ENCODE data around the gene TUBB2B.
"Not testable (repeated sequence)": the region's sequence is repeated elsewhere in the genome, so short reads cannot be mapped to it uniquely, and the experiment has no call there.

The TUBB2B gene

DNA sequence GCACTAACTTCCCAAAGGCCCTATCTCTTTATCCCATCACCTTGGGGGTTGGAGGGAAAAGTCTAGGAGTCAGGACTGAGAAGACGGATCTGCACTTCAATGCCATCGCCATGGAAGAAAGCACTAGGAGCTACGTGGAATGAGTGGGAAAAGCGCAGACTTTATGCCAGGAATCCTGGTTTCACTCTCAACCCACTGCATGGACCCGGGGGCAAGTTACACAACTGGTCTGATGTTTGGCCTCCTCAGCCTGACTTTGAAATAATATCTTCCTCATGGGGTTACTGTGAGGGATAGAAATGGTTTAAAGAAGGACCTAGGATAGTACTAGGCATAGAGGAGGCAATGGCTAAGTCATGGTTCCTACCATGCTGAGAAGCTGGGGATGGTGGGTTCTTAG lies 17.8 kb upstream of the TUBB2B start:
- ChIA-PET CTCF (no interaction called here), POLR2A (interaction anchor here (1.4 to 7.3 kb wide), 3 partner anchors 14 to 17 kb away, joined by 4 to 53 read pairs (median 6); partner anchors contain the start of gene TUBB2B)
- DNase-seq (ENCODE audit: extremely low spot score) = no peak
- no peak for TF ChIP-seq SUZ12 (IDR thresholded peaks at IDR 0.05)
- TF ChIP-seq HDGF (IDR thresholded peaks at IDR 0.05; ENCODE audit: borderline replicate concordance) = no peak
- no peak for TF ChIP-seq LEF1 (IDR thresholded peaks at IDR 0.05; ENCODE audit: borderline replicate concordance)
- TF ChIP-seq CTBP1 (IDR thresholded peaks at IDR 0.05; ENCODE audit: borderline replicate concordance) = no peak
- TF ChIP-seq, protein P1, sequence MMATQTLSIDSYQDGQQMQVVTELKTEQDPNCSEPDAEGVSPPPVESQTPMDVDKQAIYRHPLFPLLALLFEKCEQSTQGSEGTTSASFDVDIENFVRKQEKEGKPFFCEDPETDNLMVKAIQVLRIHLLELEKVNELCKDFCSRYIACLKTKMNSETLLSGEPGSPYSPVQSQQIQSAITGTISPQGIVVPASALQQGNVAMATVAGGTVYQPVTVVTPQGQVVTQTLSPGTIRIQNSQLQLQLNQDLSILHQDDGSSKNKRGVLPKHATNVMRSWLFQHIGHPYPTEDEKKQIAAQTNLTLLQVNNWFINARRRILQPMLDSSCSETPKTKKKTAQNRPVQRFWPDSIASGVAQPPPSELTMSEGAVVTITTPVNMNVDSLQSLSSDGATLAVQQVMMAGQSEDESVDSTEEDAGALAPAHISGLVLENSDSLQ (IDR thresholded peaks at IDR 0.05) = no peak
- TF ChIP-seq NFRKB (IDR thresholded peaks at IDR 0.05) = no peak
- TF ChIP-seq BHLHE40 (IDR thresholded peaks at IDR 0.05; ENCODE audit: borderline replicate concordance) = no peak
- no peak for TF ChIP-seq ELF4 (IDR thresholded peaks at IDR 0.05)
- TF ChIP-seq SP1 (IDR thresholded peaks at IDR 0.05) = no peak
- TF ChIP-seq FOXM1 (IDR thresholded peaks at IDR 0.05; ENCODE audit: borderline replicate concordance) = no peak
- TF ChIP-seq L3MBTL2 (conservative IDR thresholded peaks at IDR 0.05) = no peak
- no peak for TF ChIP-seq TARDBP (IDR thresholded peaks at IDR 0.05)
- no peak for TF ChIP-seq FOXK2 (IDR thresholded peaks at IDR 0.05)
- no peak for TF ChIP-seq FOXA1 (IDR thresholded peaks at IDR 0.05)

DNA sequence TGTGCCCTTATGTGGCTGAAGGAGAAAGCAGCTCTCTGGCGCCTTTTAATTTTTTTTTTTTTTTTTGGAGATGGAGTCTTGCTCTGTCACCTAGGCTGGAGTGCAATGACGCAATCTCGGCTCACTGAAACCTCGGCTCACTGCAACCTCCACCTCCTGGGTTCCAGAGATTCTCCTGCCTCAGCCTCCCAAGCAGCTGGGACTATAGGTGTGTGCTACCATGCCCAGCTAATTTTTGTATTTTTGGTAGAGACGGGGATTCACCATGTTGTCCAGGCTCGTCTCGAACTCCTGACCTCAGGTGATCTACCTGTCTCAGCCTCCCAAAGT lies 17.3 kb upstream of the TUBB2B start:
- DNase-seq (ENCODE audit: extremely low spot score); CTCF ChIA-PET: not testable (repeated sequence)
- POLR2A ChIA-PET = interaction anchor here (1.4 to 1.7 kb wide), 2 partner anchors 13 to 15 kb away, joined by 4 to 6 read pairs; no protein-coding TSS in a partner anchor

DNA sequence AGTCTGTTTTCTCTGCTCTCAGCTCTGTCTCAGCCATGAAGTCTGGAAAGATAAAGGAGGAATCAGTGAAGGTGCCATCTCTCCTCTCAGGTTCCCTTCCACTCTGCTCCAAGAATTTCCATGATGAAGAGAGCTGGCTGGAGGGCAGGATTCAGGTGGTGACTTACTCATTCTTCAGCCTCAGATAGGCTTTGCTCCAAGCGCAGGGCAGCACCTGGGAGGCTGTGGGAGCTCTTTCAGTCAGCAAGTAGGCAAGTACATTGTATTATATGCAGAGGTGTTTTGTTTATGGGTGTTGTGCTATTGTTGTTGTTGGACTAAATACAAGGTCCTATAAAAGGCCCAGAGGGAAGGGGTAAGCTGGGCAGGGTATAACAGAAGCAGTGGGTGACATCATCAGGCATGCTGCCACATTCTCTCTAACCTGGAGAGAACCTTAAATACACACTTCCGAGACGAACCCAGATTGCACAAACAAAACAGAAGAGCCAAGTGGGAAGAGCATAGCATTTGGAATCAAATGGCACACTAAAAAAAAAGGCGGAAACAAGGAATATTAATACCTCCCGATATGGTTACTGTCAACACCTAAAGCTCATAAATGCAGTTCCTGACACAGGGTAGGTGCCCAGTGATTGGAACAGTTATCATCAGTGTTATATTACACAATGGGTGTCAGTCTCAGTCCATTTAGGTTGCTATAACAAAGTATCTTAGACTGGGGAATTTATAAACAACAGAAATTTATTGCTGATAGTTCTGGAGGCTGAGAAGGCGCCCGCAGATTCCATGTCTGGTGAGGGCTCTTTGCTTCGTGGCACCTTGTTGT lies 16.8 kb upstream of the TUBB2B start:
- no peak for DNase-seq (ENCODE audit: extremely low spot score)
- ChIA-PET POLR2A (interaction anchor here (1.4 to 1.7 kb wide), 2 partner anchors 13 to 15 kb away, joined by 4 to 6 read pairs; no protein-coding TSS in a partner anchor), CTCF (interaction anchor here (2.1 kb wide), 1 partner anchor 8 kb away, joined by 6 read pairs; no protein-coding TSS in a partner anchor)
- no peak for TF ChIP-seq ARNT (IDR thresholded peaks at IDR 0.05)
- no peak for TF ChIP-seq BHLHE40 (IDR thresholded peaks at IDR 0.05; ENCODE audit: borderline replicate concordance)
- TF ChIP-seq FOXA1 (IDR thresholded peaks at IDR 0.05) = no peak
- TF ChIP-seq, protein P1 (IDR thresholded peaks at IDR 0.05) = no peak
- no peak for TF ChIP-seq CTBP1 (IDR thresholded peaks at IDR 0.05; ENCODE audit: borderline replicate concordance)
- no peak for TF ChIP-seq LEF1 (IDR thresholded peaks at IDR 0.05; ENCODE audit: borderline replicate concordance)
- no peak for TF ChIP-seq FOXM1 (IDR thresholded peaks at IDR 0.05; ENCODE audit: borderline replicate concordance)
- no peak for TF ChIP-seq NFRKB (IDR thresholded peaks at IDR 0.05)
- TF ChIP-seq ELF4 (IDR thresholded peaks at IDR 0.05) = no peak
- TF ChIP-seq L3MBTL2 (conservative IDR thresholded peaks at IDR 0.05) = no peak
- no peak for TF ChIP-seq FOXK2 (IDR thresholded peaks at IDR 0.05)
- TF ChIP-seq SP1 (IDR thresholded peaks at IDR 0.05) = no peak
- TF ChIP-seq HDGF (IDR thresholded peaks at IDR 0.05; ENCODE audit: borderline replicate concordance) = no peak
- no peak for TF ChIP-seq ZNF384 (IDR thresholded peaks at IDR 0.05)
- TF ChIP-seq SUZ12 (IDR thresholded peaks at IDR 0.05) = no peak
- TF ChIP-seq TARDBP (IDR thresholded peaks at IDR 0.05) = no peak

DNA sequence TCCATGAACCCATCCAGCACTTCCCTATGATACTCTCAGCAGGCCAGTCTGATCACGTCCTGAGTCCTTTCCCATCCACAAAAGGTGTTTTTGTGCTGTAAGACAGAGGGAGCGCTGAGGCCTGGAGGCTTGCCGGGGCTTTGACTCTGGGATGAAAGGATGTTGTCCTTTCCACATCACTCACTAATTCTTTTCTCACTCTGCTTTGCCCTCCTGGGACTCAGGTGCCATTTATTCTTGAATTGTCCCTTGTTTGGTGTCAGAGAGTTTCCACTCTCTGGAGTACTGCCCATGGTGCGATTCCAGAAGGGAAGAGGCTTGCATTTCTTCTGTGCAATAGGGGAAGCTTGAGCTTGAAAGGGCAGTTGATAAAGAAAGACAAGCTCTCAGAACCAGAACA lies 15.3 kb upstream of the TUBB2B start:
- TF ChIP-seq FOXK2 (IDR thresholded peaks at IDR 0.05) (no peak), BHLHE40 (IDR thresholded peaks at IDR 0.05; ENCODE audit: borderline replicate concordance) (no peak), CTBP1 (IDR thresholded peaks at IDR 0.05; ENCODE audit: borderline replicate concordance) (no peak), HDGF (IDR thresholded peaks at IDR 0.05; ENCODE audit: borderline replicate concordance) (no peak), ZNF384 (IDR thresholded peaks at IDR 0.05) (no peak), SP1 (IDR thresholded peaks at IDR 0.05) (no peak), TARDBP (IDR thresholded peaks at IDR 0.05) (no peak), L3MBTL2 (conservative IDR thresholded peaks at IDR 0.05) (no peak), ELF4 (IDR thresholded peaks at IDR 0.05) (no peak), ARNT (IDR thresholded peaks at IDR 0.05) (no peak), FOXA1 (IDR thresholded peaks at IDR 0.05) (no peak), LEF1 (IDR thresholded peaks at IDR 0.05; ENCODE audit: borderline replicate concordance) (no peak), NFRKB (IDR thresholded peaks at IDR 0.05) (no peak), FOXM1 (IDR thresholded peaks at IDR 0.05; ENCODE audit: borderline replicate concordance) (no peak), SUZ12 (IDR thresholded peaks at IDR 0.05) (no peak)
- TF ChIP-seq, protein P1 (IDR thresholded peaks at IDR 0.05) = no peak
- POLR2A ChIA-PET = no interaction called here
- CTCF ChIA-PET = interaction anchor here (2.1 kb wide), 1 partner anchor 9 kb away, joined by 6 read pairs; no protein-coding TSS in a partner anchor
- no peak for DNase-seq (ENCODE audit: extremely low spot score)

DNA sequence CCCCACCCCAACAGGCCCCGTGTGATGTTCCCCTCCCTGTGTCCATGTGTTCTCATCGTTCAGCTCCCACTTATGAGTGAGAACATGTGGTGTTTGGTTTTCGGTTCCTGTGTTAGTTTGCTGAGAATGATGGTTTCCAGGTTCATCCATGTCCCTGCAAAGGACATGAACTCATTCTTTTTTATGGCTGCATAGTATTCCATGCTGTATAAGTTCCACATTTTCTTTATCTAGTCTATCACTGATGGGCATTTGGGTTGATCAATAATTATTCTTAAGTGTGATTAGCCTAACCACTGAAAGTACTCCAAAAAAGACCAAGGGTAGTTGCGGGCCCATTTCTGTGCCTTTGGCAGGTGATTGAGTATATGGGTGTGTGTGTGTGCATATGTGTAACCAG lies 14.3 kb upstream of the TUBB2B start:
- CTCF ChIA-PET = interaction anchor here (2.1 to 3.0 kb wide), 2 partner anchors 10 kb away, joined by 6 to 18 read pairs; no protein-coding TSS in a partner anchor
- DNase-seq (ENCODE audit: extremely low spot score); POLR2A ChIA-PET: not testable (repeated sequence)

DNA sequence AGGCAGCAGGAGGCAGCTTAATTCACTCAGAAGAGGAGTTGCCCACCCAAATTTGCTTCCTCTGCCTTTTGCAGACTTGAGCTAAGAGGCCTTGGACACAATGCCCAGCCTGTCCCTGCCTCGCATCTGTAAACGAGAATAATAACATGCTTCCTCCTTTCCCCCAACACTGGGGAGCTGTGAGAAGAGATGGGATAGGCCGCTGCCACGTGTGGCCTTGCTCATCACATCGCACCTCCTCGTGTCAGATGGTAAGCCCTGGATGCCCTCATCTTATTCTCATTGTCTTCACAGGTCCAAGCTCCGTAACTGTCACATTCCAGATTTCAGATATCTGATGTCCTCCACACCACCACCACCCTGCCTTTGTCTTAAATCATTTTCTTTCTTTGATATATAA lies 13.1 kb upstream of the TUBB2B start:
- ChIA-PET CTCF (interaction anchor here (0.6 to 3.0 kb wide), 2 partner anchors 11 to 117 kb away, joined by 3 to 18 read pairs; no protein-coding TSS in a partner anchor), POLR2A (interaction anchor here (1.3 kb wide), 1 partner anchor 11 kb away, joined by 5 read pairs; no protein-coding TSS in a partner anchor)

More for the DNA sequence above, 13.1 kb upstream of the TUBB2B start:
- TF ChIP-seq HDGF (IDR thresholded peaks at IDR 0.05; ENCODE audit: borderline replicate concordance) (no peak), SUZ12 (IDR thresholded peaks at IDR 0.05) (no peak), CTBP1 (IDR thresholded peaks at IDR 0.05; ENCODE audit: borderline replicate concordance) (no peak), FOXM1 (IDR thresholded peaks at IDR 0.05; ENCODE audit: borderline replicate concordance) (no peak), NFRKB (IDR thresholded peaks at IDR 0.05) (no peak), L3MBTL2 (conservative IDR thresholded peaks at IDR 0.05) (no peak)
- no peak for DNase-seq (ENCODE audit: extremely low spot score)
